Measurements from ENCODE around the gene BCL11A.

- TF ChIP-seq CTCF (IDR thresholded peaks at IDR 0.05) (no peak), POLR2AphosphoS5 (IDR thresholded peaks at IDR 0.05) (no peak), POLR2A (IDR thresholded peaks at IDR 0.05) (no peak)
These were observed 13.6 kb upstream of the BCL11A start for GRCh38 chr2:60567096-60567495.
